Measurements from ENCODE around the gene CRYBB1.

CRYBB1 gene

DNA sequence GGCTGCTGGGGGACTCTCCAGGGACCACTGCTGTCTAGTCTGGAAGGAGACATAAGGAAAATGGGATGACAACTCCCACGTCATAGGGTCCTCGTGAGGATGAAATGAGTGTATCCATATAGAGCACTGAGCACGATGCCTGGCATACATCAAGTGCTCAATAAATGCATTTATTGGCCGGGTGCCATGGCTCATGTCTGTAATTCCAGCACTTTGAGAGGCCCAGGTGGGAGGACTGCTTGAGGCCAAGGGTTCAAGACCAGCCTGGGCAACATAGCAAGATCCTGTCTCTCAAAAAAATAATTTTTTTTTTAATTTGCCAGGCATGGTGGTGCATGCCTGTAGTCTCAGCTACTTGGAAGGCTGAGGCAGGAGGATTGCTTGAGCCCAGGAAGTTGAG lies 15.7 kb downstream of the CRYBB1 start:
- no peak for DNase-seq

DNA sequence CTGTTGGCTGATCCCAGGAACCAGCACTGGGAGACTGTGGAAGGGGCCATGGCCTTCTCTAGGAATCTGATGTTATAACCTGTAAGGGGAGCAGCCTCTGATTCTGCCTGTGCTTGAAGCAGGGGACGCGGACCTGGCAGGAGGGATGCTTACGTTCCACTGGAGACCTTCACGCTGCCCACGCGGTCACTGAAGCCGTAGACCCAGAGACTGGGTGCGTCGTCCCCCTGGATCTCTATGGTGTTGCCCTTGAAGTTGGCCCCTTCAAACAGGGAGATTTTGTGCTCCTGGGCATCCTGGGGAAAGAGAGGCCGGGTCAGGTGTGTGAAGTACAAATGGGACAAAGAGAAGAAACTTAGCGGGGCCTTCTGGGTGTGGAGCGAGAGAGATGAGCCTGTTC lies 16.1 kb downstream of the CRYBB1 start:
- no peak for DNase-seq

DNA sequence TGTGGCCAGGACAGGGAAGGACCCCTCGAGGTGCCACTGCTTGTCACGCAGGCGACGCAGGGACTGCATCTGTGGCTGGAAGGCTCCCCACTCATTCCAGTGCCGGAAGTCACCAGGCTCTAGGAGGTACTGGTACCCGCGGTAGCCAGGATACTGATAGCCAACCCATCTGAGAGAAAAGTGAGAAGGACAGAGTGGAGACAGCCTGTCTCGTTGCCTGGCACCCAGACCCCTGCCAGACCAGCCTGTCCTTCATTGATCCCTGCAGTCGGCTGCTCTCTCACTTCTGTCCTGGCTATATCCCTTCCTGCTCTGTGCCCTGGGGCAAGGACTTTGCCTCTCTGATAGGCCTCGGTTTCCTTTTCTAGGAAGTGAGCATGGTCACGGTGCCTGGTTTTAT lies 18.3 kb downstream of the CRYBB1 start:
- no peak for DNase-seq

DNA sequence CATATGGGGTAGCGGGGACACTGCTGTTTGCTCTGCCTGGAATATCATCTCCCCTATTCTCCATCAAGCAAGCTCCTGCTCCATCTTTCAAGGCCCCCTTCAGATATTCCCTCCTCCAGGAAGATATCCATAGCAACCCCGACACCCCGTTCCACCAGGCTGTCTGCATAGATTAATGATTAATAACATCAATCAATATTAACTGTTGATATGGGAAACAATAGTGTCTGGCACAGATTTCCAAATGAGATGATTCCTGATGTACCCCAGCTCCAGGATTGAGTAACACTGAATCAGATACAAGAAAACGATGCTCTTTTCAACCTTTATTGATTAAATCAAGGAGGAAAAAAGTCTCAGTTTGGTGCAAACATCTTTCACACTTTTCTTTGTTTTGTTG lies 20.3 kb downstream of the CRYBB1 start:
- DNase-seq = no peak

DNA sequence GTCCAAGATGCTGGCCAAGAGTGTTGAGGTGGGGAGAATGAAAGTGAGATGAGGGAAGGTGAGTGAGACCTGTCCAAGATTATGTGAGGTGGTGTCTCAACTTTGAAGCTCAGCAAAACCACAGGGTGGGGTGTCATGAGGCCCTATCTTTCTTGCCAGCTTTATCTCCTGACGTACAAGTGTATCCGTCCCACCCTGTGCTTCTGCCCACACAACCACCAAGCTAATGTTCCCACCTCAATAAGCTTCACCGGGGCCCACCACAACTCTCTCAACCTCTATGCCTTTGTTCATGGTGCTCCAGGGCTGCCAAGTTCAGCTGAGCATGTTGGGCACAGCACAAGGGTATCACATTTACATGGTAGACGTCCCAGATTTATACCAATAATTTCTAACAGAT lies 20.8 kb downstream of the CRYBB1 start:
- no peak for DNase-seq

DNA sequence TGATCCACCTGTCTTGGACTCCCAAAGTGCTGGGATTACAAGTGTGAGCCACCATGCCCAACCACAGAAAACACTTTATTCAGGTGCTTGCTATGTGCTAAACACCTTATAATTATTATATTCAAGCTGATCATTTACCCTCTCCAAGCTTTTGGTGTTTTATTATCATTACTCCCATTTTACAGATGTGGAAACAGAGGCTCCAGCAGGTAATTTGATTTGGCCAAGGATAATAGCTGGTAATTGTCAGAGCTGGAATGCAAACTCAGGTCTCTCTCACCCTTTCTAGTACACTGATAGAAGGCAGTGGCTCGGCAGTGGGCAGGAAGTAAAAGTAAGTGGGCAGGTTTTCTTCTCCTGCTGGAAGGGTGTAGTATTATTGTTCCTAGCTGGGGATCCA lies 24.1 kb downstream of the CRYBB1 start:
- DNase-seq = no peak

DNA sequence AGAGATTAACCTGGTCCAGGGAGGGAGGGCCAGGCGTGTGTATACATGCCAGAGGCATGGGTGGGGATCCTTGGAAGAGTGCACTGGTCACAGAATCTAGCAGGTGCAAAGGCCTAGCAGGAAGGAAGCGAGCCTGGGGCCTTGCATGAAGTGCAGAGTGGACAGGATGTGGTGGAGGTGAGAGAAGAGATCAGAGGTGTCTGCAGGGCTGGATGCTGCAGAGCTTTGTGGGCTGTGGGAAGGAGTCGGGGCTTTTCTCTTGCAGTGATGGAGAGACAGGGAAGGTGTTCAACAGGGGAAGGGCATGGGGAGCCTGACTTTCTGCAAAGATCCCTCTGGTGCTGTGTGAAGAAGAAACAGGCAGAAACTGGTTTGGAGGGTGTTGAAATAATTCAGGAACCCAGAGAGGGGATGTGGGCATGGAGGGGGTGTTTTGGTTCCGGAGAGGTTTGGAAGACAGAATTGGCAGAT lies 25.4 kb downstream of the CRYBB1 start:
- DNase-seq = no peak

DNA sequence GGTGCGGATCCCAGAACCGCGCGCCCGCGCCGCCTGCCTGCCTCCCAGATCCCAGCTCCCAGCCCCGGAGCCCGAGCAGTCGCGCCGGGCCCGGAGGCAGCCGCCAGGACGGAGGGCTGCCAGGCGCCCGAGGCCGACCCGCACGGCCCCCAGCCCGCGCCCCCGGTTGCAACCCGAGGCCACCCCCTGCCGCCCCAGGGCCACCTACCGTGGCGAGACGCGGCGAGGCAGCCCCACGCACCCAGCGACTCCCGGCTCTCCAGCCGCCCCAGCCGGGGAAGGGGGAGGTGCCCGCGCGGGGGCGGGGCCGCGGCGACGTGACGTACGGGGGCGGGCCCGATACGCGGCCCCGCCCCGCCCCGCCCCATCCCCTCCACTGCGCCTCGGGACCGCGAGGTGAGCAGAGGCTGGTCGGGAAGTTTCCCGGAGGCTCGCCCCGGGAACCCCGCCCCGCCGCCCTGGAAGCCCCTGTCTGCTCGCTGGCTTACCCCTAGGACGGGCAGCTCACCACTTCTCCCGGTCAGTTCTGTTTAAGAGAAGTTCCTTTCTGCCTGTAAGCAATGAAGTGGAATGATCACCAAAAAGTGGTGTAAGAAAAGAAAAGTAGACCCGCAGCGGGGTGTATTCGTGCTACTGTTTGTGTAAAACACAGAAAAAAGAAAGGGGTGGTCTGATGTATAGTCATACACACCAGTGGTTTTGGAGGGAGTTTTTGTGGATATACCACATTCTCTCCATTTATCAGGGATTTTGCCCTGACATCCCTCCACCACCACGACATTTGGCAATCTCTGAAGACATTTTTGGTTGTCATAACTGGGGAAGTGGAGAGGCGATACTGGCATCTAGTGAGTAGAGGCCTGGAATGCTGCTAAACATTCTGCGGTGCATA lies 27.7 kb downstream of the CRYBB1 start, which contains the start of gene TPST2:
Gene TPST2 (minus strand): TSS at position 288 of the 892 bp plus-strand sequence. CDS start 48,502 bp downstream, outside the sequence.
- DNase-seq = peak; percentile 54

DNA sequence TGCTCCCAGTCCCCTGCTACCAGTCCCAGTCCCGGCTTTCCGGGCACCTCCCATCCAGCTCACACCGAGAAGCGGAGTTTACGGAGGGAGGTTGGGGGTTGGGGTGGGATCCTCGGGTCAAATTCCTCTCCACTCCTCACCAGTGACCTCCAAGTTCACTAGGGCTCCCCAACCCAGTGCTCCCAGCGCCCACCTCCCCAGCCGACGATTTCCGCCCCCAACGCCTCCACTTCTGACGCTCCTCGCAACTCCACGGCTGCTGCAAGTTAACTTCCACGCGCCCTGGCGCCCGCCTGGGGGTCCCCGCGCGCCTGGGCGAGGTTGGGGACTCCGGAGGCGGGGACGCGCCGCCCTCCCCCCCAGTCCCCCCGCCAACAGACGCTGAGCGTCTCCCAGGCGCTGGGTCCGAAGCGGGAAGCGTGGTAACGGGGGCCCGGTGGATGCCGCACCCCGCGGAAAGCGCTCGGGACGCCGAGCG lies 28.4 kb downstream of the CRYBB1 start:
- no peak for DNase-seq

DNA sequence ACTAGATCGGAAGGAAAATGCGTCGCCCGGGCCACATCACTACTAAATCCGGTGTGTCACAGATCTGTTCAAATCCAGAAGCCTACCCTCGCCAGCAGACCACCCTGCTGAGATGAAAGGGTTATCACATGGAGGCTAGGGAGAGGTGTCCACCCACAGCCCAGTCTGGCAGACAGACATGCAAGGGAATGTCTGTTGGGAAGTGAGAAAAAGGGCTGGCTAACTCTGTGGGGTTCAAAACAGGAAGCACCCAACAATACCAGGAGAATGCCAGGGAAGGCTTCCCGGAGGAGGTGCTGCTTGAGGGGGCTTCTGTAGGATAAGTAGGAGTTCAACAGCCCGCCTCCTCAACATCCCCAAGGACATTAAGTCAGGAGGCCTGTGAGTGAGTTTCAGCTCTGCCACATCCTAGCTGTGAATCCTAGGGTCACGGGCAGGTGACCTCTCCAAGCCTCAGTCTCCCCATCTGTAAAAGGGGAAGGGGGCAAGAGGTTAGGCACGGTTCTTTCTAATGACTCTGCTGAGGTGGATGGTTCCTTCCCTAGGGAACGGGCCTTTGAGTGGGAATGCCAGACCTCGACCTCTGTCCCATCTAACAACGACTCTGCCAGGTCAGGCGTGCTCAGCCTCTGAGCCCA lies 29.0 kb downstream of the CRYBB1 start:
- DNase-seq = no peak

DNA sequence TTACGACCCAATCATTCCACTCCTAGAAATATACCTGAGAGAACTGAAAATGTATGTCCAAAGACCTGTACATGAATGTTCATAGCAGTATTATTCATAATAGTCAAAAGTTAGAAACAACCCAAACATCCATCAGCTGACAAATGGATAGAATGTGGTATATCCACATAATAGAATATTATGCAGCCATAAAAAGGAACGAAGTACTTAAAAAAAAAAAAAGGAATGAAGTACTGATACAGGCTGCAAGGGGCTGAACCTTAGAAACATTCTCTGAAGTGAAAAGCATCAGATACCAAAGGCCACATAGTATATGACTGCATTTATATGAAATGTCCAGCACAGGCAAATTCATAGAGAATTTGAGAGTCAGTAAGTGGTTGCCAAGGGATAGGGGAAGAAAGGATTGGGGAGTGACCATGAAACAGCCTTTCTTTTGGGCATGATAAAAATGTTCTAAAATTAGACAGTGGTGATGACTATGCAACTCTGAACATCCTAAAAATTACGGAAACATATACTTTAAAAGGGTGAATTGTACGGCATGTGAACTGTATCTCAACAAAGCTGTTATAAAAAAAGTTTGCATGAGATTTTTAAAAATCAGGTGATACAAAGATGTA lies 29.7 kb downstream of the CRYBB1 start:
- no peak for DNase-seq

DNA sequence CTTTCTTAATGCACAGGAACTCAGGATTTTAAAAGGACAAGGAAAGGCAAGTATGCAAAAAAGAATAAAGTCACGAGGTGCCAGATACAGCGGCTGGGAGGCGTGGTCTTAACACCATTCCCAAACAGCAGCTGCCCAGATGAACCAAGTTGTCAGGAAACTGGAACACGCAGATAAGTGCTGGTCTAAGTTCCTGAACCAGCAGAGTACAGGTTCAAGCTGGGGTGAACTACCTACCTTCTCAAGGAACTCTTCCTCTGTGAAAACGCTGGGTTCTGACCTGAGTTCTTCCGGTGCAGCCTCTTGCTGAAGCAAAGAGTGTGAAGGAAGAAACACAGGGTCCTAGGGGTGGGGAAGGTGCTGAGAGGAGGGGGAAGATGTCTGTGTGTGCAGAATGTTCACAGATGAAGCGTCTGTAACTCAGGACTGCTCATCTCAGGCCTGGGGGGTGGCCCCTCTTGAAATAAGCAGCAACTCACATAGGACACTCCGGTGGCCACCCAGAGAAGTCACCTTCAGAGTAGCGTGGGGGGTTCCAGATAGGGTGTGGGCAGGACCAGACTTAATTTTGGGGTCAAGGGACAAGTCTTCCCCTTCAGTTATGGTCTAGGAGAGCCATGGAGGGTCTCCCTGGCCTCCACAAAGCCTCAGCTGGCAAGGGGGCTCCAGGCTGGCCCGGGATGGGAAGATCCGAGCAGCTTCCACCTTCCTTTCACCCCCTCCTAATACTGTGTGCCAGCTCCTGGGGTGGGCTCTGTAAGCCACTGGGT lies 31.1 kb downstream of the CRYBB1 start:
- DNase-seq = no peak

DNA sequence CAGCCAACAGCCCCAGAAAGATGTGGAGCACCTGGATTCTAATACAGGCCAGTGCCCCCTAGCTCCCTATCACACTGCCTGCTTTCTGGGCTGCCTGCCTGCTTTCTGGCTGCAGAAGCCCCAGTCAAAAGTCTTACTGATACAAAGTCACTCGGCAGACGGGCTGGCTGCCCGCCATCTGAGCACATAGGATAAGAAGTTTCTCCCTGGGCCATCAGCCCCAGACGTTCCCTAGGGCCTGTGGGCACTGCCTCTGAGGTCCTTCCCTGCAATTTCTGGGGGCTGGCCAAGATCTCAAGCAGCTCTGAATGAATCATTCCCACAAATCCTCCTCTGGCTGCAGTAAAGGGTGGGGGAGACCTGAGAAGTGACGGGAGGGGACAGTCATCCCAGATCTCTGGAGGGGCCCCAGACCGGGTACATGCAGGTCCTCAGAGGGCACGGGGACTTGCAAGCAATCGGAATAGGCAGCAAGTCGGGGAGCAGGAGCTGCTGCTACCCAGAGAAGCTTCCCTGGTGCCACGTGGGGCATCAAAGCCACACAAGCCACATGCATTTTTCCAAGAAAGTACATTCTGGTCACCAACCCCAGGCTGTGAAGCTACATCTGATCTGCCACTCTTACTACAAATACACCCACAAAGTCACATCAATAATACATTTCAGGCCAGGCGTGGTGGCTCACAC lies 32.6 kb downstream of the CRYBB1 start:
- DNase-seq = no peak

DNA sequence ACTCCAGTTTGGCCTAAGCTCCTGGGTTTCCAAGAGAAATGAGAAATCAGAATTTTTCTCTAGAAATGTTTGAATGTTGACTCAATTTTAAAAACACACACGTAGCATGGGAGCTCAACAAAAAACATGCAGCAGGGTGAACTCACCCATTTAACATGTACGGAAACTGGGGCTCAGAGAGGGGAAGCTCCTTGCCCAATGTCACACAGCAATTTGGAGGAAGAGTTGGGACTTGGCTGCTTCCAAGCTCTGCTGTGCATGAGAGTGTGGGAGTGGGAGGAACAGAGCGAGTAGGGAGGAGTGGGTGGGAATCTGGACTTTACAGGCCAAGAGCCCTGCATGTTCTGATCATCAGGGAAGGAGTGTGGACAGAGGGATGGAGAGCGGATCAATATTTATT lies 33.8 kb downstream of the CRYBB1 start:
- no peak for DNase-seq

DNA sequence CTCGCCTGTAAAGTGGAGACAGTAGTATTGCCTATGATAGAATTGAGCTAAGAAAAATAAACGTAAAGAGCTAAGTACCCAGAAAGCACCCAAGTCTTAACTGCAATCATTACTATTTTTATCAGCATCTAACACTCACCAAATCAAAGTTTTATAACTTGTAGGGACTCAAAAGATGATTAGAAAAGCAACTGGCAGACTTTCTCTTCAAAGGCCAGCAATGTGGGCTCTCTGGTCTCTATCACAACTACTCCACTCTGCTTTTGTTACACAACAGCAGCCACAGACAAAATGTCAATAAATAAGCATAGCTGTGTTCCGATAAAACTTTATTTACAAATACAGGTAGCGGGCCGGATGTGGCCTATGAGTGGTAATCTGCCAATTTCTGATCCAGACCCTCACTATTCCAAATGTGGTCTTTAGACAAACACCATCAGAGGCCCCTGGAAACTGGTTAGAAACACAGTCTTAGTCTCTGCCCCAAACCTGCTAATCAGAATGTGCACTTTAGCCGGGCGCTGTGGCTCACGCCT lies 36.1 kb downstream of the CRYBB1 start:
- DNase-seq = no peak

DNA sequence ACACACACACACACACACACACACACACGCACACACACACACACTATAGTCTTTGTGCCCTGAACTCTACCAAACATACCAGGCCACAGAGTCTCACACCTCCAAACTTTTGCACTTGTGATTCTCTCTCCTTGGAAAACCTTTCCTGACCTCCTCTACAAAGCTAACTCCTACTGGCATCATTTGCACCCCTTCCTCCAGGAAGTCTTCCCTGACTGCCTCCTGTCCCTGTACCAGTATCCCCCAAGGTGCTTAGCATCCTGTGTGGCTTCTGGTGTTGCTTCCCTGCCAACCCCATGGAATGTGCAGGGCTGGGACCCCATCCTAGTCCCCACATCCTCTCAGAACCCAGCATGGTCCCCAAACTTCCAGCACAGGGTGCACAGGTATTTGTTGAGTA lies 36.8 kb downstream of the CRYBB1 start:
- no peak for DNase-seq

DNA sequence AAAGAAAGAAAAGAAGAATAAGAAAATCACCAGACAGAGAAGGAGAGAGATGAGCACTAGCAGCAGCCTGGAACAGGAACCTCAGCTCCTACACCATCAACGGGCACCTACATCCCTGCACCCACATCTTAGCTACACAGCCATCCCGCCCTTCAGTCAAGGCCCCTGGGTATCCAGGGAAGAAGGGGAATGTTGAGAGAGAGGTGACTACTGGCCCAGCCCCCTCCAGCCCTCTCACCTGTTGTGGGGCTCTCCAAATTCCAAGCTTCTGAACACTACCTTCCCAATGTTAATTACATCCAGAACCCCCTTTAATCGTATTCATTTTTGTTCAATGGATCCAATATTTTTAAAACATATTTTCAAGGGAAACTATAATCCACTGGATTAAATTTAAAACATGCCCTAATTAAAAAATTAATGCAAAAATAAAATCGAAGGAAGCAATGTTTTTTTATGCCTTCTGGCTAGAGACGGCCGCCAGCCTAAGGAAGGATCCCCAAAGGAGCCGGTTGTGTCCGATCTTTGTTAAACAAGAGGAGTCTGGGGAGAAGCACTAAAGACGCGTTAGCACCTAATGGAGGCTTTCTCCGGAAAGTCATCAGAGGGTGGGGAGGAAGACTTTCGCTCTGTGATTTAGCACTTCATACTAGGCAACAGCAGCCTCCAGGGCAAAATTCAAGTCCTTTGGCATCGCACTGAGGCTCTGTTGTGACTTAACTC lies 37.4 kb downstream of the CRYBB1 start:
- DNase-seq = no peak

DNA sequence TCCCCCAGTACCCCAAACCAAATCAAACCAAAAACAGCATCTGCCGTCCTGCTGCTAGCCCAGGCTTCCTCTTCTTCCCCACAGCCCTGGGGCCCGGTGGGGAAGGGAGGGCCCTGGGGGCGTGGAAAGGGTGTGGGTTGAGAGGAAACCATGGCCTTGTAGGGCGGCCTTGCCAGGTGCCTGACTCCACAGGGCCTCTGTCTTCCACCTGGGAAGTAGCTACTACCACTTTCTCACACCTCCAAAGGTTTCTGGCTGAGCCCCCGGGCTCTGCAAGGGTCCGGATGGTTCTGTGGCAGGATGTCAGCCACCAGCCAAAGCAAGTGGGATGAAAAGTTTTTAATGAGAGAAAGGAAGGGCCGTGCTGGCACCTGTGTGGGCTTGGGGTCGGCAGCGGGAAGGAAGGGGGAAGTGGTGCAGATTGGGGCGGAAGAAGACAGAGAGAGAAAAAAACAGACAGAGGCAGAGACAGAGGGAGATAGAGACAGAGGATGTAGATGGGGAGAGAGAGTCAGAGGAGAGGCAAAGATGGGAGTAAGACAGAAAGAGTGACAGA lies 38.4 kb downstream of the CRYBB1 start:
- DNase-seq = no peak

DNA sequence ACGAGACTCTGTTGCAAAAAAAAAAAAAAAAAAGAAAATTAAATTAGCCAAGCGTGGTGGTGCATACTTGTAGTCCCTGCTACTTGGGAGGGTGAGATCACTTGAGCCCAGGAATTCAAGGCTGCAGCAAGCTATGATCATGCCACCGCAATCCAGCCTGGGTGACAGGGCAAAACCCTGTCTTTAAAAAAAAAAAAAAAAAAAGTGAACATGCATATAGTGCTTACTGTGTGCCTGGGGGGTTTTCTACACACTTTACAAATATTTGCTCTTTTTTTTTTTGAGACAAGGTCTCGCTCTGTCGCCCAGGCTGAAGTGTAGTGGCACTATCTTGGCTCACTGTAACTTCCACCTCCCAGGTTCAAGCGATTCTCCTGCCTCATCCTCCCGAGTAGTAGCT lies 40.7 kb downstream of the CRYBB1 start:
- DNase-seq = no peak

DNA sequence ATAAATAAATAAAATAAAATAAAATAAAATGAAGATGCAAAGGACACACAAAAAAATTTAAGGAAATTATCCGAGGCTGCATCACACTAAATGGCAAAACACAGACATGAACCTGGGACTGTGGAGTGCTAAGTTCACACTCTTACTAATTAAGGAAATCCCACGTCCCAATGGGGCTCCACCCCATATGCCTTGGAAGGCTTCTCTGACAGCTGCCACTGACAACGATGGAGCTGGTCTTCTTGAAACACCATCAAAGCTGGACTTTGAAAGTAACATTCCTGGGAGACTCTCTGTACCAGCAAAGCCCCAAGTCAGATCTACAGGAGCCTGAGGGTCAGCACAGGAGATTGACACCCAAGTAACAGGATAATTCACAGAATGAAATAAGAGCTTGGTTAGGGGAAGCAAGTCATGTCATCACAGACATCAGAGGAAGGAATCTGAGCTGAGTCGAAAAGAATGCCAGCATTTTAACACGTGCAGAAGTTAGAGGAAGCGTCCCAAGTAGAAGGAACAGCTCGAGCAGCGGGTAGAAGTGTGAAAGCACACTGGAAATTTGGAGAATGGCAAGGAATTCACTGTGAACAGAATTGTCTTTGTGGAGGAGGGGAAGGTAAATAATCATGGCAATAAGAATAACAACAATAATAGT lies 41.7 kb downstream of the CRYBB1 start:
- no peak for DNase-seq
